Renal cortical epithelial cell (primary cell): Measurements from ENCODE around the gene ZFAND6. TPM values are rescaled to one million over a fixed set of nuclear protein-coding genes. Genes with fewer than 3 reads are reported as not detected.

Experiments
- DNase-seq: peaks from one replicate; pipeline ENCODE4 v3.0.0-alpha.2; 2011; ENCODE audit warnings: low read depth
- total RNA-seq: library from RNA; depleted of rRNA; stranded (reverse); fragments of >200 nt; gene quantifications from 2 replicates; pipeline ENCODE4 v1.2.3, GENCODE V29; 2014

Gene ZFAND6
- total RNA-seq, 1 donor from 2014 or later, result 203 TPM

DNA sequence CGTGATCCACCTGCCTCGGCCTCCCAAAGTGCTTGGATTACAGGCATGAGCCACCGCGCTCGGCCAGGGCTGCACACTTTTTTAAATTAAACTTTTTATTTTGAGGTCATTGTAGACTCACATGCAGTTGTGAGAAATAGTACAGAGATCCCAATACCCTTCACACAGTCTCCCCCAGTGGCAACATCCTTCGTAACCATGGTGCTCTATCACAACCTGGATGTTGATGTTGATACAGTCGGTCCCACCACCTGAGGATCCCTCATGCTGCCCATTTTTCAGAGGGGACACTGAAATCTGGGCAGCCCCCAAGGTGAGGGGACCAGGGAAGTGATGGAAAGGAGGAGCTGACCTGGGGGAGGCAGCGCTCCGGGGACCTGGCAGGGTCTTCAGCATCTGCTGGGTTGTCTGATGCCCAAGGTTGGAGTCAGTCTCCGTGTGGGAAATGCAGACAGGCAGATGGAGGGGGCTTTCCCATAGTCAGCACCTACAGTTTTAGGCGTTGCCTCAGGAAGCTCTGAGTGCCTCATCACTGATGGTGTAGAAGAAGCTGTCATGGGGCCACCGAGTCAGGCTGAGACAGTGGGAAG lies 110.4 kb downstream of the ZFAND6 start:
- no peak for DNase-seq

DNA sequence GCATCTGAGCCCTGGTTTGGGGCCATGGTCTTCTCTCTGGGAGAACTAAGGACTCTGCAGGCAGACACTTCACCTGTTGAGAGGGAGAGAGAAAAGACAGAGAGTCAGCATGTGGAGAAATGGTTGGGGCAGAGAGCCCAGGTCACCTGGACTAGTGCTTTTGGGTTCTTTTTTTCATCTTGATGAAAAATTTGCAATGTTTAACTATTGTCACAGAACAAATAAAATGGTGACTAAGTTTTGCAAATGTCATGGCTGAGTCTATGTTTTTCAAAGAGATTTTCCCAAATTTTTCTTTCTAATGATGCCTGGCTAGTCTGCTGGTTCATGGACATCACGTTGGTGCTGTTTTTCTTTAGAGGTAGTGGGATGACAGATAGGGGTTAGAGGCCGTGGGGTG lies 111.1 kb downstream of the ZFAND6 start:
- DNase-seq, result no peak

DNA sequence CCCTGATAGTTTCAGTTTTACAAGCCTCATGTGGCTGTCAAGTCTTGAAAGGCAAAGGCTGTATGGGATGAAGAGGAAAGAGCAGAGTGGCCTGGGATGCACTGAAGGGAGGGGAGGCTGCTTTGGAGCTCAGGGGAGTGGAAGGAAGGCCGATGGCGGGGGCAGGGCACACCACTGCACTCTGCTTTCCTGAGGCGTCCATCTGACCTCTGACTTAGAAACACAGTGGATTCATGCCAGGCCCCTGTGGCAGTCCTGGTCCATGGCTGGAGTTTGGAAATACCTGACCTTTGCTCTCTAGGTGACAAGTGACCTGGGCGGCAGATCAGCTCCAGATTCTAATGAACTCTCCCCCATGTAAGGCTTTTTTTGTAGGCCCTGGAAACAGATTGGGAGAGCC lies 112.3 kb downstream of the ZFAND6 start:
- no peak for DNase-seq

DNA sequence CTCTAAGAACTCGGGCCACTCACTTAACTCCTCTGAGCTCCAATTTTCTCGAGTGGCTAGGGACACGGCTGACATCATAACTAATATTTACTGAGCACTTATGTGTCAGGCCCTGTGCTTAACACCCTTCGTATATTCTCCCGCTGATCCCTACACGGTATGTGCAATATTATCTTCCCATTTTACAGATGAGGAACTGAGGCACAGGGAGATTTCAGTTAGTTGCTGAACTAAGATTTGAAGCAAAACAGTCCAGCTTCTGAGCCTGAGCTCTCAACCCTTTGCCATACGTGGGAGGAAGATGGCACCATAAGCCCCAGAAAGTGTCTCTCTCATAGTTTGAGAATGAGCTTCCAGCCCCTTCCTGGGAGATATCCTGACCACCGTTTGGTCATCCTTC lies 112.9 kb downstream of the ZFAND6 start:
- no peak for DNase-seq

DNA sequence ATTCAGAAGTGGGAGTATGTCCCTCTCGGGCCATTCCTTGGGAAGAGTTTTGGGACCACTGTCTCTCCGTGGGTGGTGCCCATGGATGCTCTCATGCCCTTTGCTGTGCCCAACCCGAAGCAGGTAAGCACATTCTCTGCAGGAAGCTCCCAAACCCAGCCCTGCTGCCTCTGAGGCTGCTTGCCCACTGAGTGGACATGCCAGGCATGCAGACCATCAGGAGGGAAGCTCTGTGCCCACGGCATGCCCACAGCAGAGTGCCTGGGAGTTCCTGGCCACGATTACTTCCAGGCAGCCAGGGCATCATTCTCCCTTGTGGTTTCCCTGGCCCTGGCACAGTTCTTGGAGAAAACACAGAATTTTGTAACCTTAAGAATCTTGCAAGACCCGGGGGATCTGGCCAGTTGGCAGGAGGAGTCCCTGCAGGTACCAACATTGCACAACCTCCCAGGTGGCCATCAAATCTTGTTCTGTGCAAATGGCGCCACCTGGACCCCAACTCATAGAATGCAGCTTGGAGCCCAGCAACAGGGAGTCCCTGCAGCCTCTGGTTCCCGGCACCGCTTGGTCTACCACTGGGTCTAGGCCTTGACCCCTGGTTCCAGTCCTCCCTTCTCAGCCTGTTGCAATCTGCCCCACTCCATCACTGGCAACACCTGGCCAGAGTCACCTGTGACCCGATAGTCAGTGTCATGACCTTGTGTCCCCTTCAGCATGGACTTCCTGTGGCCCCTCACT lies 113.7 kb downstream of the ZFAND6 start:
- peak; percentile 86 for DNase-seq

DNA sequence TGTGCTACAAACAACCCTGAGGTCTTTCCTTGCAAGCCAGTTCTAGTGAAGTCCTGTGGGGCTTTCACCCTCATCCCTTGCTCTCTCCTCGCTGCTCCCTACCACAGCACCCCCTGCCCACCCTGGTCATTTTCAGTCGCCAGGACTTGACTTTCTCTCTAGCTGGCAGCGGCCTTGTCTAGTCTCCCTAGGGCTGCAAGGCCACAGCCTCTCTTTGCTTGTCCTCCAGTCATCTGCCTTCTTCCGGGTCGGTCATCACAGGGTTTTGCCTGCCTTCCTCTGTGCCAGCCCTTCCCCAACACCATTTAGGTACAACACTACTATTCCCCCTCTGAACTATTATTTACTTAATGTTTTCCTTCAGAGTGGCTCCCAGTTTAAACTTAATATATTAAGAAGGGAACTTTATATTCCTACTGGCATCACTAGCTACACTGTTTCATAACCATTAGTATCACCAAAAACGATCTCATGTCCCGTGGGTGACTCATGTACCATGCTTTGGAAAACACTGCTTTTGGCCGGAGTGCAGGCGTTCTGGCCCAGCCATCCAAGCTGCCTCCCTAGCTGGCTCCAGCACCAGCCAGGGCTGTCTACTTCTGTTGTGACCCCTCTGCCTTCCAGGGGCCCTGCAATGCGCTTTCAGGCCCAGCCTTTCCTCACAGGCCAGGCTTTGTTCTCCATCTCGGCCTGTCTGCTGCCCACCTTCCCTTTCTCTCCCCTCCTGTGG lies 114.7 kb downstream of the ZFAND6 start:
- no peak for DNase-seq

DNA sequence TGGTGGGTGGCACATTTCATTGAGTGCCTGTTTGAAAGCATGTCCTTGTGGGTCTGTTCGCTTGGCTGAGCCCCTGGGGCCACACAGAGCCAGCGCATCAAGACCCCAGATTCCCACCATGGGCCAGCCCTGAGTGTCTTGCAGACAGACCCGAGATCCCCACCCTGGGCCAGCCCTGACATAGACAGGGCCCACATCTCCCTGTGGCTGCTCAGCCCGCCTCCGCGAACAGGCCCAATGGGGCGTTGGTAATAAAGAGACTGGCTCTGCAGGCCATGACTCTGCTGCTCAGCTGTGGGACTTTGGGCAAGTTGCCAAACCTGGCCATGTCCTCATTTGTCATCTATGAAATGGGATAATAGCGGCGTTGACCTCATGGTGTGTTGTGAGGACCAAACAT lies 116.0 kb downstream of the ZFAND6 start:
- DNase-seq, result no peak

DNA sequence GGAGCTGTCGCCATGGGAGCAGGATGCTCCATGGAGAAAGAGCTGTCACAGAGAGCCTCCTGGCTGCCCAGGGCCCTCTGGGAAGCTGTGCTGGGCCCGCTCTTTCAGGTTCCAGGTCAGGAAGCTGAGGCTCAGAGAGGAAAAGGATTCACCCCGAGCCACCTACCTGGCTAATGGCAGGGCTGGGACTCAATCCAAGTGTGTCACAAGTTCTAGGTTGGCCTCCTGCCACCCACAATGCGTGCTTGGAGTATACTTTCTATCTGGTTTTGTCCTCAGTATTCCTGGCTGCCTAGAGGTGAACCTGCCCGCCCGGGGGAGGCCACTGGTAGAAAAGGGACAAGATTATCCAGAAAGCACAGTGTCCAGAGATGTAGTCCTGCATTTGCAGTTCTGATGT lies 117.0 kb downstream of the ZFAND6 start:
- no peak for DNase-seq

DNA sequence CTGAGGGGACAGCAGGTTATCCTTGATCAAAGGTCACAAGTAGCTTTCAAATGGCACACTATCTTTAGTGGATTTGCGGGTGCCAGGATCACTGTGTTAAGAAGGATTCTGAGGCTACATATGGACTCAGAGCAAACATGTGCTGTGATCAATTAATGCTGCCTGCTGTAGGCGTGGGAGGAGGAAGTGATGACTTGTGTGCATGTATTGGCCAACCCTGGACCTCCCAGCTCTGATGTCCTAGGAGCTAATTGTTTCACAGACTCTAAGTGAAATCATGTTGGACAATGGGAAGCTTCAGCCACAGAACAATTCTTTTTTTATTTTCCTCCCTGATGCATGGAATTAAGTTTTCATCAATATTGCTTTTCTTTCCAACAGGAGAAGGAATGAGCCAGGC lies 117.7 kb downstream of the ZFAND6 start:
- no peak for DNase-seq

DNA sequence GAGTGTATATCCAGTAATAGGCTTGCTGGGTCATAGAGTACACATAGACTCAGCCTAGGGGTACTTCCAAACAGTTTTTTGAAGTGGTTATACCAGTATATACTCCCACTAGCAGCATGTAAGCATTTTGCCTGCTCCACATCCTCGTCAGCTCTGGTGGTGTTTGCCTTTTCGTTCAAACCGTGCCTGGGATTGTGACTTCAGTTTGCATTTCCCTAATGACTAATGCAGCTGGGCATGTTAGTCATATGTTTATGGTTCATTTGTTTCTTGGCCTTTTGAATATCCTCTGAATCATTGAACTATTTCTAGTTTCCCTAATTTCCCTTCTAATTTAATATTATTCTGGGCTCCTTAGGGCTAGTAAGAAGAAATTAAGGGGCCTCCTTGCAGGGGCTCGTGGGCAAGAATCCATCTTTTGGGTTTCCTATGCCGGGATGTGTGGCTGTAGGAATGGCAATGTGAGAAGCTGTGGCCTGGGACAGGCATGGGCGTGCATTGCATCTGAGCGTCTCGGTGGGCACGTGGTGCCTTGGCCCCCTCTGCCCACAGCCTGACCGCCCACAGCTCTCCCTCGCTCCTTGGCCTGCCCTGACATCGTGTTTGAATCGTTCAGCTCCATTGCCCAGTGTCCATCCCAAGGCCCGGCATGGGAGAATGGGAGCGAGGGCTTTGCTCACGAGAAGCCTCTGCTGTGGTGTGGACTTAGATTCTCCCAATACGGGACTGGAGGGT lies 119.7 kb downstream of the ZFAND6 start:
- peak; percentile 97 for DNase-seq

DNA sequence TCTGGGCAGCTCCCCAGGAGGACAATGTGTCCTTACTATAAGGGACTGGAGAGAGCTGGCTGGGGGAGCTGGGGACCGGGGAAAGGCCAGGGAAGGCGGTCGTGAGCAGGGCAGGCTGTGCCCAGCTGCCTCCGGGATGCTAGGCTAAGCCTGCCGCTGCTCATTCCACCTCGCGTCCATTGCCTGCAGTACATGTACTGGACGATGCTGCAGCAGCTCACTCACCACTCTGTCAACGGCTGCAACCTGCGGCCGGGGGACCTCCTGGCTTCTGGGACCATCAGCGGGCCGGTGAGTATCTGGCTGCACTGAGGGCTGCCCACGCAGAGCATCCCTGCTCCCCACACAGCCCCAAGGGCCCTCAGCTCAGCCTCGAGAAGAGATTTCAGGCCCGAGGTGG lies 120.5 kb downstream of the ZFAND6 start:
- no peak for DNase-seq

DNA sequence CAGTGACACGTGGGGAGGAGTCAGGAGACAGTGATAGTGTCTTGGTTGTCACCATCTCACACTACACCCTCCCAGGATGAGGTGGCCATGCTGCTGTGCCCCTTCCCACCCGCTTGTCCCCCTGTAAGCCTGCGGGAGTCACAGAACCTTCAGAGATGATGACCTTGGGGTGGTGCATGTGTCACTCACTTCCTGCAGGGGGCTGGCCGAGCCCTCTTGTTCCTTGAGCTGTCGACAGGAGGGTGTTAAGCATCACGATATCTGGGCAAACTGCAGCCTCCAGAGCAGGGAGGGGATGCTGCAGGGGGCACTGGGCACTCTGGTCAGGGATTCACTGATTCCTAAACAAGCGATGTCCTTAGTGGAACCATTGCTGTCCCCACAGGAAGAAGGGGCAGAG lies 121.0 kb downstream of the ZFAND6 start:
- DNase-seq, result no peak

DNA sequence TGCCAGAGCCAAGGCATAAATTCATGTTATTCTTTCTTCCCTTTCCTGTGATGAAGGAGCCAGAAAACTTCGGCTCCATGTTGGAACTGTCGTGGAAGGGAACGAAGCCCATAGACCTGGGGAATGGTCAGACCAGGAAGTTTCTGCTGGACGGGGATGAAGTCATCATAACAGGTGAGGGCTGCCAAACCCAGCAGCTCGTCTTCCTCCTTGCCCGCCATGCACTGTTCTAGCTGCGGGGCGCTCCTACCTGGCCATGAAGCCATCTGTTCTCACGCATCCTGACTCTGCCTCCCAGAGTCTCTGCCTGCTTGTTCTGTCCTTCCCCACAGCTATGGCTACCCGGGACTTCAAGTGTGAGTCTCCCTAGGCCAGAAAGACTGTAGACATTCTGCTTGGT lies 121.5 kb downstream of the ZFAND6 start:
- DNase-seq, result no peak

DNA sequence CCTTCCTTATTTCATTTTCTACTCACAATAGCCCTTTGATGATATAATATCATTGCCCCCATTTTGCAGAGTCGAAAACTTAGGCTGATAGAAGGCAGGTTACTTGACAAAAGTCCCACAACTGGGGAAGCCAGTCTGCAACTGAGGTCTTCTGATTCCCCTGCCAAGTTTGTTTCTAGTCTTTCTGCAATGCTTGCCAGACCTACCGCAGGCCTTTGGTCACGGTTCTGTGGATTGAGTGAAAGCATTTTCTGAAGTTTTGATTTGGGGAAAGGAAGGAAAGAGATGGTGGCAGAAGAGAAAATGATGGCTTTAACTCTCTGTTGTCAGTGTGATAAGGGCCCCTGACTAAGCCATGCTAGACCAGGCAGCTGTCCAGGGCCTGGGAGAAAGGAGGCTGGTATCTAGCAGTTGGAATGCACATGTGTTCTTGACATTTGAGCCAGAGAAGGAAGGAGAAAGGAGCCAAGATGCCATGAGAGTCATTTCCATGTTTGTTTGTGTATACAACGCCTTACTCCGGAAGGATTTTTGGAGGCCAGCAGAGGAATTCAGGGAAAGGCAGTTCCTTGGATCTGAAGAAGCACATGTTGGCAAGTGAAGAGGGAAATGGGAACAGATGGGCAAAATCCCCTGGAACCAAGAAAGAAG lies 123.3 kb downstream of the ZFAND6 start:
- DNase-seq, result no peak

DNA sequence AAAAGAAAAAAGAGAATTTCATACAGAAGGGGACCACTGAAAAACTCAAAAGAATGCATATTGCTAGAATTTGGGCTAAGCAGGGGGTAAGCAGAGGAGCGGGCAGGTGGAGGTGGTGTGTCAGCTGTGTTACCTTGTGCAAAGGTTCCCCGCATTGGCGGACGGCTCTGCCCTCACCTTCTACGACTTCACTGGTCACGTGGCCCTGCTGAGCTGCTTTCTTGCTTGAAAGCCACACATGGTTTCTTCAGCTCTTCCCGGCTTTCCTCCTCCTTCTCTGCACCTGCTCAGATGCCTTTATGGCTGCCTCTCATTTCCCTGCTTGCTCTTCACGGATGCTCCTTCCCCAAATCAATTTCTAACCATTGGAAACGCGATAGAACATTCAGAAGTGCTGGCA lies 123.8 kb downstream of the ZFAND6 start:
- no peak for DNase-seq

DNA sequence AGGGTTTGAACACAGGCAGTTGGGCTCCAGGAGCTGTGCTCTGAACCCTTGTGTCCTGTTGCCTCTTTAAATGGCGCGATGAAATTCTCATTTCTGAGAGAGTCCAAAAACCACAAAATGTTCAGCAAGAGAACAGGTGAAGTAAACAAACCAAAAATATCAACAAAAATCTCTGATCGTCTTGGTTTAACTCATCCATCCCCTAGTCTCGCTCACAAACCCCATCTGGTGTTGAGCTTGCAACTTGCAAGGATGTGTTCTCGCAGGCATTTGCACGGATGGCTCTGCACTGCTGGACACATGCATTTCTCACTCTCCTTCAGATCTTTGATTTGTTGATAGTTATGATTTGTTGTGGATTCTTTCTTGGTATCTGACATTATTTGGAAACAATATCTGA lies 124.4 kb downstream of the ZFAND6 start:
- no peak for DNase-seq

DNA sequence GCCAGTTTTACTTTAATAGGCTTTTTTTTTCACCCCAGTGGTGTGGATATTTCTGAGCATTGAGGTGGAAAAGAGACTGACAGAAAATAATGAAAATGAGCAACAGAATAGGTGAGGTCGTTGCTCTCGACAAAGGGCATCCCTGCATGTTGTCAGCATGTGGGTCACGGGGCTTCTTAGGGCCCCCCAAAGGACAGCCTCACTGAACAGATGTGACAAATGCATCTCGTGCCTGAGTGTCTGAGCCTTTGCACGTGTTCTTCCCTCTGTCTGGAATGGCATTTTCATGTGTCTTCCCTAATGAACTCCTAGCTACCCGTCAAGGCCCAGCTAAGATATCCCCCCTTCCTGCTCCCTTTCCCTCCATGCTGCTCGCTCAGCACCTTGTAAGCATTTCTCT lies 125.1 kb downstream of the ZFAND6 start:
- no peak for DNase-seq

DNA sequence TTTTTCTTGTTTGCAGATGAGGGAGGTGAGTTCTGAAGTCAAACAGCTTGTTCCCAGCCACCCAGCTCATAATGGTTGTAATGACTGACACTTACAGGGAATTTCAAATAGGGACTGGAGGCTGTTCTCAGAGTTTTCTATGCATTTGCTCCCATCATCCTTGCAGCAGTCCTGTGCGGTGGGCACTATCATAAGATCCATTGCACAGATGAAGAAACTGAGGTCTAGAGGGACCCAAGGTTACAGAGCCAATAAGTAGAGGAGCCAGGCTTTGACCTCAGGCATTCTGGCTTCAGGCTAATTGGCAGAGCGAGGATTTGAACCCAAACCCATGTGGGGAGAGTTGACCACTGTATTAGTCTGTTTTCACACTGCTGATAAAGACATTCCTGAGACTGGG lies 125.7 kb downstream of the ZFAND6 start:
- DNase-seq, result no peak

DNA sequence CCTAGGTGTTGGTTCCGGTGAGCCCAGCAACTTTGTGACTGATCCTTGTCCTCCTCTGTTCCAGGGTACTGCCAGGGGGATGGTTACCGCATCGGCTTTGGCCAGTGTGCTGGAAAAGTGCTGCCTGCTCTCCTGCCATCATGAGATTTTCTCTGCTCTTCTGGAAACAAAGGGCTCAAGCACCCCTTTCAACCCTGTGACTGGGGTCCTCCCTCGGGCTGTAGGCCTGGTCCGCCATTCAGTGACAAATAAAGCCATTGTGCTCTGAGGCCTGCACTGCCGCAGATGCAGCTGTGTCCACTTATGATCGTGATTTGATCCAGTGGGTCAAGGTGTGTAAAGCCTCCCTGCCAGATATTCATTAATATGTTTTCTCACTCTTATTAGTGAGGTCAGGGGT lies 126.6 kb downstream of the ZFAND6 start:
- DNase-seq, result no peak

DNA sequence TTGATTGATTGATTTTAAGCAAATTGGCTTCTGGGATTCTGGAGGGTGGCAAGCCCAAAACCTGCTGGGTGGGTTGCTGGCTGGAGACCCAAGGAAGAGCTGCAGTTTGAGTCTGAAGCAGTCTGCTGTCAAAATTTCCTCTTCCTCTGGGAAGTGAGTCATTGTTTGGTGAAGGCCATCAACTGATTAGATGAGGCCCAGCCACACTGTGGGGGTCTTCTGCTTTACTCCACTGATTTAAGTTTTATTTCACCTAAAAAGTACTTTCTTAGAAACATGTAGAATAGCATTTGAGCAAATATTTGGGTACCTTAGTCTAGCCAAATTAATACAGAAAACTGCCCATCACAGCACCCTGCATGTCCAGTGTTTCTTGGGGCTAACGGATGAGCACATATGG lies 127.1 kb downstream of the ZFAND6 start:
- no peak for DNase-seq
